A549 (cell line): ENCODE results near the gene PACS2. TPM values are rescaled to one million over a fixed set of nuclear protein-coding genes. Genes with fewer than 3 reads are reported as not detected.
"Not testable (repeated sequence)": the region's sequence is repeated elsewhere in the genome, so short reads cannot be mapped to it uniquely, and the experiment has no call there.

Experiments used
- ATAC-seq, 2 experiments: fragments of 200-7000 bp in 1 of 2; fragments of >200 bp in 1 of 2; cut with Nextera tagmentation in 1 of 2; cut with Tn5 transposase in 1 of 2; 3 replicates each; pipeline versions ENCODE4 v1.8.0 to v1.9.1; 2018 to 2020; ENCODE audit warnings: mild to moderate bottlenecking in 1 of 2, moderate library complexity in 1 of 2
- CTCF ChIA-PET: fragments of 300-600 bp; sonication (Branson Sonifier 250); formaldehyde crosslinking; extraction: SDS; loops from one replicate; lab custom pipeline; 2021; ENCODE audit warnings: antibody characterized with exemption, inconsistent platforms; lab: Yijun Ruan, JAX
- POLR2A ChIA-PET: fragments of 350-600 bp; formaldehyde crosslinking; extraction: SDS; loops from one replicate; lab custom pipeline; 2021; ENCODE audit warnings: antibody characterized with exemption, inconsistent platforms; lab: Yijun Ruan, JAX
- DNase-seq, 2 experiments: peaks; one replicate each; pipeline versions ENCODE4 v3.0.0 to v3.0.0-alpha.2; 2011 to 2016; ENCODE audit warnings: low read depth in 1 of 2, low spot score in 1 of 2
- FAIRE-seq: peaks from 2 replicates; lab custom pipeline; 2011; peaks lifted over from hg19 to GRCh38; lab: Jason Lieb, UNC
- H3K27ac ChIP-seq, 2 experiments: fragments of >200 bp; sonication (Bioruptor Twin); formaldehyde crosslinking; 3 replicates each; pipeline ENCODE4 v1.5.1; 2016 to 2017
- H3K4me1 ChIP-seq: fragments of >200 bp; sonication (Bioruptor Twin); formaldehyde crosslinking; 3 replicates; pipeline ENCODE4 v1.6.1; 2016
- H3K4me2 ChIP-seq: fragments of >200 bp; sonication (Bioruptor Twin); formaldehyde crosslinking; 3 replicates; pipeline ENCODE4 v1.6.1; 2016
- H3K4me3 ChIP-seq: fragments of >200 bp; sonication (Bioruptor Twin); formaldehyde crosslinking; 3 replicates; pipeline ENCODE4 v1.5.1; 2016
- H3K9me3 ChIP-seq: fragments of >200 bp; sonication (Bioruptor Twin); formaldehyde crosslinking; 3 replicates; pipeline ENCODE4 v1.6.1; 2016
- BHLHE40 ChIP-seq: IDR thresholded peaks from 2 replicates; pipeline ENCODE4 v1.6.1; 2012; ENCODE audit warnings: low read depth, low read length, inconsistent platforms
- CBX2 ChIP-seq: fragments of 200-600 bp; sonication (generic); IDR thresholded peaks from 2 replicates; pipeline ENCODE4 v1.6.1; 2016; ENCODE audit warnings: low read depth, mild to moderate bottlenecking, borderline replicate concordance
- CHD4 ChIP-seq: fragments of 200-600 bp; sonication (generic); IDR thresholded peaks from 2 replicates; pipeline ENCODE4 v1.6.1; 2016; ENCODE audit warnings: antibody characterized with exemption, mild to moderate bottlenecking, borderline replicate concordance
- EHMT2 ChIP-seq: fragments of 200-600 bp; sonication (generic); IDR thresholded peaks from 2 replicates; pipeline ENCODE4 v1.6.1; 2016; ENCODE audit warnings: antibody characterized with exemption, low read depth, mild to moderate bottlenecking, moderate library complexity
- ELK1 ChIP-seq: fragments of 150-350 bp; IDR thresholded peaks from 2 replicates; pipeline ENCODE4 v1.6.1; 2014; ENCODE audit warnings: low read depth, mild to moderate bottlenecking, low read length
- ESRRA ChIP-seq: fragments of 150-350 bp; IDR thresholded peaks from 2 replicates; pipeline ENCODE4 v1.6.1; 2014; ENCODE audit warnings: mild to moderate bottlenecking, low read length, borderline replicate concordance
- FOSB ChIP-seq: fragments of 250-450 bp; sonication (Bioruptor Pico); IDR thresholded peaks from 2 replicates; pipeline ENCODE4 v1.5.0; 2020; ENCODE audit warnings: mild to moderate bottlenecking, moderate library complexity
- MAX ChIP-seq: IDR thresholded peaks from 2 replicates; pipeline ENCODE4 v1.6.1; 2012
- MYC ChIP-seq: IDR thresholded peaks from 2 replicates; pipeline ENCODE4 v1.6.1; 2012; ENCODE audit warnings: mild to moderate bottlenecking, inconsistent platforms, low read length, improper control_type of control experiment, borderline replicate concordance
- NPAS2 ChIP-seq: fragments of 250-450 bp; sonication (Bioruptor Pico); IDR thresholded peaks from 2 replicates; pipeline ENCODE4 v1.8.0; 2022; ENCODE audit warnings: mild to moderate bottlenecking, moderate library complexity, borderline replicate concordance
- NR3C1 ChIP-seq: fragments of >200 bp; sonication (Bioruptor Twin); formaldehyde crosslinking; IDR thresholded peaks from 3 replicates; pipeline ENCODE4 v1.6.1; 2017
- PHF8 ChIP-seq: fragments of 200-600 bp; sonication (generic); IDR thresholded peaks from 2 replicates; pipeline ENCODE4 v1.6.1; 2016; ENCODE audit warnings: low read depth, mild to moderate bottlenecking, antibody characterized with exemption, moderate library complexity, borderline replicate concordance
- RARB ChIP-seq: fragments of 250-450 bp; sonication (Bioruptor Pico); IDR thresholded peaks from 2 replicates; pipeline ENCODE4 v1.8.0; 2021; ENCODE audit warnings: mild to moderate bottlenecking, moderate library complexity
- RCOR1 ChIP-seq: fragments of 150-350 bp; IDR thresholded peaks from 2 replicates; pipeline ENCODE4 v1.6.1; 2014; ENCODE audit warnings: antibody characterized with exemption, low read length, low read depth
- REST ChIP-seq: fragments of 200-600 bp; sonication (generic); IDR thresholded peaks from 2 replicates; pipeline ENCODE4 v1.6.1; 2016; ENCODE audit warnings: antibody characterized with exemption, mild to moderate bottlenecking, moderate library complexity
- RFX5 ChIP-seq: fragments of 450-650 bp; IDR thresholded peaks from 2 replicates; pipeline ENCODE4 v1.7.1; 2014; ENCODE audit warnings: antibody characterized with exemption, mild to moderate bottlenecking, moderate library complexity
- SMC3 ChIP-seq: fragments of >200 bp; sonication (Bioruptor Twin); formaldehyde crosslinking; IDR thresholded peaks from 3 replicates; pipeline ENCODE4 v1.6.1; 2018; ENCODE audit warnings: inconsistent platforms
- SREBF2 ChIP-seq: fragments of 450-650 bp; IDR thresholded peaks from 2 replicates; pipeline ENCODE4 v1.6.1; 2014; ENCODE audit warnings: mild to moderate bottlenecking, moderate library complexity
- TFCP2L1 ChIP-seq: fragments of 250-450 bp; sonication (Bioruptor Pico); IDR thresholded peaks from 2 replicates; pipeline ENCODE4 v1.5.0; 2021; ENCODE audit warnings: mild to moderate bottlenecking
- USF2 ChIP-seq: fragments of 450-650 bp; IDR thresholded peaks from 2 replicates; pipeline ENCODE4 v1.6.1; 2014; ENCODE audit warnings: antibody characterized with exemption
- ZFP36 ChIP-seq: fragments of 450-650 bp; IDR thresholded peaks from 2 replicates; pipeline ENCODE4 v1.6.1; 2014; ENCODE audit warnings: borderline replicate concordance; ENCODE audit not compliant: partially characterized antibody
- ZNF302 ChIP-seq: fragments of 250-450 bp; sonication (Bioruptor Pico); IDR thresholded peaks from 2 replicates; pipeline ENCODE4 v1.9.0; 2021; ENCODE audit warnings: inconsistent platforms, mild to moderate bottlenecking, moderate library complexity
- ZSCAN20 ChIP-seq: fragments of 250-450 bp; sonication (Bioruptor Pico); IDR thresholded peaks from 2 replicates; pipeline ENCODE4 v1.8.0; 2022; ENCODE audit warnings: mild to moderate bottlenecking, moderate library complexity
- WGBS: methylation state at CpG from one replicate; pipeline ENCODE4 v1.1.6; 2017; ENCODE audit errors: missing lambda C conversion rate; 5-methylcytosine and 5-hydroxymethylcytosine counted together
- polyA plus RNA-seq, 4 experiments: library from polyadenylated mRNA; depleted of rRNA in 3 of 4; stranded (reverse); fragments of >200 nt; fragmentation: RNase III in 1 of 4; extraction: RNeasy Plus Mini Kit Qiagen cat#74134 plus additional on column Dnase treatment in 1 of 4; gene quantifications; 2 replicates in 3 of 4; 3 replicates in 1 of 4; pipeline ENCODE4 v1.2.3, GENCODE V29; 2011 to 2017

Gene PACS2
- polyA plus RNA-seq, 2 of the 4 experiments (the other 2 are of a cell fraction) = 11.9 to 24.5 TPM

- WGBS = 80% methylated on average over 17 of the region's 27 CpGs
- Histone ChIP-seq H3K4me1 (no peaks in the 10 kb centered on the region), H3K9me3 (no peaks in the 10 kb centered on the region), H3K27ac (no peak overlapping the region), H3K4me3 (no peak overlapping the region), H3K4me2 (no peak overlapping the region)
- DNase-seq (no peak), ATAC-seq (no peak), FAIRE-seq (no peak)
- ChIA-PET CTCF (interaction anchor here (0.5 kb wide), 1 partner anchor 109 kb away, joined by 4 read pairs; no protein-coding TSS in a partner anchor), POLR2A (no interaction called here)
- no peak for TF ChIP-seq MYC
Observed at GRCh38 chr14:105325716-105326567, 11.4 kb downstream of the PACS2 start.

GRCh38 chr14:105326568-105326867 is 12.0 kb downstream of the PACS2 start:
- Histone ChIP-seq H3K4me1 (no peaks in the 10 kb centered on the region), H3K27ac (no peak overlapping the region), H3K9me3 (no peaks in the 10 kb centered on the region), H3K4me2 (no peak overlapping the region), H3K4me3 (no peak overlapping the region)
- no peak for ATAC-seq
- TF ChIP-seq FOSB (CRISPR knock-in tag) = no peak
- TF ChIP-seq PHF8 = no peak
- no peak for TF ChIP-seq RARB (CRISPR knock-in tag)
- TF ChIP-seq NPAS2 (CRISPR knock-in tag) = no peak
- TF ChIP-seq CHD4 = no peak
- no peak for TF ChIP-seq RCOR1
- no peak for TF ChIP-seq SREBF2
- no peak for TF ChIP-seq EHMT2
- TF ChIP-seq ELK1 = no peak
- no peak for TF ChIP-seq SMC3
- no peak for TF ChIP-seq MAX
- 97% methylated on average over 4 of the region's 9 CpGs for WGBS
- DNase-seq = no peak
- no peak for FAIRE-seq
- ChIA-PET POLR2A (no interaction called here), CTCF (interaction anchor here (1.3 kb wide), 1 partner anchor 17 kb away, joined by 3 read pairs; no protein-coding TSS in a partner anchor)

GRCh38 chr14:105326891-105327694 is 12.5 kb downstream of the PACS2 start:
- Histone ChIP-seq H3K4me1 (no peaks in the 10 kb centered on the region), H3K4me3 (no peak overlapping the region), H3K27ac (no peak overlapping the region), H3K4me2 (no peak overlapping the region), H3K9me3 (no peaks in the 10 kb centered on the region)
- WGBS = 90% methylated on average over 31 of the region's 34 CpGs
- TF ChIP-seq TFCP2L1 (no peak), BHLHE40 (no peak), USF2 (no peak), ZSCAN20 (CRISPR knock-in tag) (no peak), RFX5 (no peak), ZNF302 (CRISPR knock-in tag) (no peak), CBX2 (no peak), REST (no peak), ESRRA (no peak), EHMT2 (no peak), NR3C1 (no peak), ZFP36 (no peak), MYC (no peak)
- POLR2A ChIA-PET = no interaction called here
- DNase-seq (no peak), ATAC-seq (no peak), FAIRE-seq (no peak)
- CTCF ChIA-PET = interaction anchor here (1.3 kb wide), 1 partner anchor 17 kb away, joined by 3 read pairs; no protein-coding TSS in a partner anchor

GRCh38 chr14:105327695-105328045 is 13.1 kb downstream of the PACS2 start:
- POLR2A ChIA-PET, H3K4me1 ChIP-seq, H3K4me2 ChIP-seq, ATAC-seq, FAIRE-seq, H3K9me3 ChIP-seq, H3K4me3 ChIP-seq, DNase-seq, H3K27ac ChIP-seq: not testable (repeated sequence)
- CTCF ChIA-PET = interaction anchor here (1.3 kb wide), 1 partner anchor 16 kb away, joined by 3 read pairs; no protein-coding TSS in a partner anchor
- 90% methylated on average over 8 of the region's 17 CpGs for WGBS
